Measurements from ENCODE around the gene OR2S2.
A peak's percentile ranks its signal among the peaks of the same experiment; 100 is the strongest.

The OR2S2 gene

DNA sequence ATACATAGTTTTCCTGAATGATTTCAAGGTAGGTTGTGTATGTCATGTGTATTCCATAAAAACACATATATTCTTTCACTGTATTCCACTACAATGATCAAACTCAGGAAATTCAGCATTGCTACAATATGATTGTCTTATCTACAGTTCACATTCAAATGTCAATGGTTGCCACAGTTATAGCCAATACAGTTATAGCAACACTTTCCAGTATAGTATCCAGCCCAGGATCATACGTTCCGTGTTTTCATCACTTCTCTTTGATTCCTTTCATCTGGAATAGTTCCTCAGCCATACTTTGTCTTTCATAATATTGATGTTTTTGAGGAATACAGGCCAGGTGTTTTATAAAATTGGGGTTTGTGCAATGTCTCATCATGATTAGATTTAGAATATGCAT, 9.5 kb downstream of the OR2S2 start:
- no peaks in the 10 kb centered on the region for H4K20me1 ChIP-seq (ENCODE audit: insufficient read depth, low read length)
- no peak overlapping the region for H3K4me3 ChIP-seq (ENCODE audit: low read length)
- H3K4me2 ChIP-seq (ENCODE audit: low read length), result no peak overlapping the region
- H3K36me3 ChIP-seq (replicated peaks; ENCODE audit: low read depth, low read length), result no peaks in the 10 kb centered on the region
- H3K9ac ChIP-seq (ENCODE audit: low read length), result no peak overlapping the region
- no peaks in the 10 kb centered on the region for H3K9me3 ChIP-seq (ENCODE audit: insufficient read depth, low read length)
- H3K79me2 ChIP-seq (ENCODE audit: low read length), result no peaks in the 10 kb centered on the region
- no peak overlapping the region for H2AFZ ChIP-seq (ENCODE audit: low read depth, low read length)
- no peak for TF ChIP-seq EZH2phosphoT487 (IDR thresholded peaks at IDR 0.05; ENCODE audit: low read depth)
- TF ChIP-seq, protein P1, sequence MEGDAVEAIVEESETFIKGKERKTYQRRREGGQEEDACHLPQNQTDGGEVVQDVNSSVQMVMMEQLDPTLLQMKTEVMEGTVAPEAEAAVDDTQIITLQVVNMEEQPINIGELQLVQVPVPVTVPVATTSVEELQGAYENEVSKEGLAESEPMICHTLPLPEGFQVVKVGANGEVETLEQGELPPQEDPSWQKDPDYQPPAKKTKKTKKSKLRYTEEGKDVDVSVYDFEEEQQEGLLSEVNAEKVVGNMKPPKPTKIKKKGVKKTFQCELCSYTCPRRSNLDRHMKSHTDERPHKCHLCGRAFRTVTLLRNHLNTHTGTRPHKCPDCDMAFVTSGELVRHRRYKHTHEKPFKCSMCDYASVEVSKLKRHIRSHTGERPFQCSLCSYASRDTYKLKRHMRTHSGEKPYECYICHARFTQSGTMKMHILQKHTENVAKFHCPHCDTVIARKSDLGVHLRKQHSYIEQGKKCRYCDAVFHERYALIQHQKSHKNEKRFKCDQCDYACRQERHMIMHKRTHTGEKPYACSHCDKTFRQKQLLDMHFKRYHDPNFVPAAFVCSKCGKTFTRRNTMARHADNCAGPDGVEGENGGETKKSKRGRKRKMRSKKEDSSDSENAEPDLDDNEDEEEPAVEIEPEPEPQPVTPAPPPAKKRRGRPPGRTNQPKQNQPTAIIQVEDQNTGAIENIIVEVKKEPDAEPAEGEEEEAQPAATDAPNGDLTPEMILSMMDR (IDR thresholded peaks at IDR 0.05; ENCODE audit: low read depth, low read length), result no peak
- no peaks in the 10 kb centered on the region for H3K4me1 ChIP-seq (ENCODE audit: low read length)
- no peak overlapping the region for H3K27ac ChIP-seq (ENCODE audit: low read length)
- peaks cover 15% of the 10 kb centered on the region for H3K27me3 ChIP-seq (ENCODE audit: low read depth, low read length)

DNA sequence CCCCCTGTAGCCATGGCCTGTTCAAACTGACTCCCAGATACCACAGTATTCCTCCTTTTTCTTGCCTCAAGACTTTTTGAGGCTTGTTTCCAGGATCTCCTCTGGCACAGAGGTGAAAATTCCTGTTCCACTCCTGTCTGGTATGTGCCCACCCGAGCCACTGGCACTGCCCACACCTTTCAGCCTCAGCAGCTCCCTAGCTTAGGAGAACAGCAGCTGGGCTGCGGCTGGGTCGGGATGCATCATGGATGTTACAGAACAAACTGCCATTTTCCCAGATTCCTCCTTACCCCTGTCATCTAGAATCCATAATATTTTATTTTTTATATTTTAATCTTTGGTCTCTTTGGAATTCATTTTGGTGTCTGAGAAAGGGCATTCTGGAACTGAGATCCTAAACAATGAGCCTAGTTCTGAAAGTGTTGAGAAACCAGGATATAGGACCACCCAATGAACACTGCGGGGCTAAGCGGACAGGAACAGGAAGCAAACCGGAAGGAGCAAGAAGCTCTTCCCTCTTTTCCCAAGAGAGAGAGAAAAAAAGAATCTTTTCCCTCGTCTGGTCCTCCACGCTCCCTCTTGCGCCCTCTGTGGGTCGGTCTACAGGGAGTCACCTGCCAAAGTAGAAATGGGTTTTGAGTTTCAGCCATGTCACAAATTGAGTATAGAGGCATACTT, 12.5 kb downstream of the OR2S2 start:
- Histone ChIP-seq H3K9me3 (ENCODE audit: insufficient read depth, low read length) (no peaks in the 10 kb centered on the region), H3K4me3 (ENCODE audit: low read length) (peak overlapping the region; percentile 26), H4K20me1 (ENCODE audit: insufficient read depth, low read length) (no peaks in the 10 kb centered on the region), H3K79me2 (ENCODE audit: low read length) (no peaks in the 10 kb centered on the region), H3K4me1 (ENCODE audit: low read length) (no peaks in the 10 kb centered on the region), H3K4me2 (ENCODE audit: low read length) (peak overlapping the region; percentile 59), H3K9ac (ENCODE audit: low read length) (no peak overlapping the region), H3K27me3 (ENCODE audit: low read depth, low read length) (peaks cover 6% of the 10 kb centered on the region; the same call in 1 of the 2 replicates), H2AFZ (ENCODE audit: low read depth, low read length) (peak overlapping the region; percentile 87), H3K36me3 (replicated peaks; ENCODE audit: low read depth, low read length) (no peaks in the 10 kb centered on the region), H3K27ac (ENCODE audit: low read length) (no peak overlapping the region)
- TF ChIP-seq, protein P1 (IDR thresholded peaks at IDR 0.05; ENCODE audit: low read depth, low read length), result peak; percentile 91
- no peak for TF ChIP-seq EZH2phosphoT487 (IDR thresholded peaks at IDR 0.05; ENCODE audit: low read depth)

DNA sequence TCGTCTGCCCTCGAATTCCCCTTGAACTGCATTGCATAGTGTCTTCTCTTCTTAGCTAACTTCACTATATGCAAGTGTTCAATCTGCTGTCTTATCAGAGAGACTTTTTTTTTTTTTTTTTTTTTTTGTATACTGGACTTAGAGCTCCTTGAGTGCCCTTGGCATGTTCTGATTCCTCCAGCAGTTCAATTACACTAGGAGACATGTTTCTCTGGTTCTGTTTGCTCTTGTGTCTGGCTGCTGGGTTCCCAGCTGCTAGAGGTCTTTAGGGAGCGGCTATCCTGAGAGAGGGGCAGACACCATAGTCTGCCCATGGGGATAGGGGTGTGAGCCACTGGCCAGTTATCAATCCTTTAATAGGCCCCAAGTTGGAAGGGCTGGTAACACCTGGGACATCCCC, 13.1 kb downstream of the OR2S2 start:
- Histone ChIP-seq H4K20me1 (ENCODE audit: insufficient read depth, low read length) (no peaks in the 10 kb centered on the region), H3K36me3 (replicated peaks; ENCODE audit: low read depth, low read length) (no peaks in the 10 kb centered on the region), H3K4me3 (ENCODE audit: low read length) (no peak overlapping the region), H3K9me3 (ENCODE audit: insufficient read depth, low read length) (no peaks in the 10 kb centered on the region), H3K27me3 (ENCODE audit: low read depth, low read length) (peaks cover 6% of the 10 kb centered on the region; the same call in 1 of the 2 replicates), H3K27ac (ENCODE audit: low read length) (no peak overlapping the region), H3K4me2 (ENCODE audit: low read length) (no peak overlapping the region), H3K79me2 (ENCODE audit: low read length) (no peaks in the 10 kb centered on the region), H3K9ac (ENCODE audit: low read length) (no peak overlapping the region), H2AFZ (ENCODE audit: low read depth, low read length) (0 out of 2 replicates have a peak overlapping the region, but pooled peaks have one; percentile 87), H3K4me1 (ENCODE audit: low read length) (no peaks in the 10 kb centered on the region)
- TF ChIP-seq, protein P1 (IDR thresholded peaks at IDR 0.05; ENCODE audit: low read depth, low read length), result no peak
- TF ChIP-seq EZH2phosphoT487 (IDR thresholded peaks at IDR 0.05; ENCODE audit: low read depth), result no peak

DNA sequence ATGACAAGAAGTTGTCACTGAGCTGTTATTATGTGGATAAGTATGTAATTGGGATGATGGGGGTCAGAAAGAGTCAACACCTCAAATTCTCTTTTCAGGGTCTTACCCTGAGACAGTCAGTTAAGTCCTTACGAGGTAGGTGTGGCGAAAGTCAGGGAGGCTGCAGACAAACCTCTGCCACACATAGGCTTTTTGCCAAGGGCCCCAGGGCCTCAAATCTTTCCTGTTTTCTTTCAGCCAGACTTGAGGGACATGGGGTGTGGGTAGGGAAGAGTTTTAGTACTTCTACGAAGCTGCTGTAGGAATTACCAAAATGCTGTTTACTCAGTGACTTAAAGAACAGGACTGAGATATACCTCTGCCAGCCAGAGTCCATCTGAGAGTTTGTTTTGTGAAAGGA, 13.8 kb downstream of the OR2S2 start:
- no peak overlapping the region for H2AFZ ChIP-seq (ENCODE audit: low read depth, low read length)
- no peaks in the 10 kb centered on the region for H4K20me1 ChIP-seq (ENCODE audit: insufficient read depth, low read length)
- H3K9ac ChIP-seq (ENCODE audit: low read length), result no peak overlapping the region
- H3K36me3 ChIP-seq (replicated peaks; ENCODE audit: low read depth, low read length), result no peaks in the 10 kb centered on the region
- no peaks in the 10 kb centered on the region for H3K79me2 ChIP-seq (ENCODE audit: low read length)
- no peak overlapping the region for H3K4me3 ChIP-seq (ENCODE audit: low read length)
- no peaks in the 10 kb centered on the region for H3K9me3 ChIP-seq (ENCODE audit: insufficient read depth, low read length)
- peaks cover 4% of the 10 kb centered on the region; the same call in 1 of the 2 replicates for H3K27me3 ChIP-seq (ENCODE audit: low read depth, low read length)
- no peak overlapping the region for H3K27ac ChIP-seq (ENCODE audit: low read length)
- TF ChIP-seq EZH2phosphoT487 (IDR thresholded peaks at IDR 0.05; ENCODE audit: low read depth), result no peak
- TF ChIP-seq, protein P1 (IDR thresholded peaks at IDR 0.05; ENCODE audit: low read depth, low read length), result no peak
- H3K4me2 ChIP-seq (ENCODE audit: low read length), result no peak overlapping the region
- H3K4me1 ChIP-seq (ENCODE audit: low read length), result no peaks in the 10 kb centered on the region
